ENCODE data around the gene PRKAA1. TPM values are rescaled to one million over a fixed set of nuclear protein-coding genes. Genes with fewer than 3 reads are reported as not detected.
"Not testable (repeated sequence)": the region's sequence is repeated elsewhere in the genome, so short reads cannot be mapped to it uniquely, and the experiment has no call there.

Gene PRKAA1
- total and polyA plus RNA-seq, 2 donors (not counting 1 experiment from before 2014, with no cell fraction given) = 39.9 to 107 TPM

- H3K4me3 ChIP-seq (ENCODE audit: control extremely low read depth in 1 of 5, extremely low read depth in 1 of 5, insufficient read depth in 1 of 5, low read depth in 2 of 5, low read length in 4 of 5); CTCF ChIA-PET; H3K9ac ChIP-seq (ENCODE audit: low read length); intact Hi-C loops (cut with micrococcal nuclease); H3K9me3 Mint-ChIP-seq (ENCODE audit: insufficient read depth); H2AFZ ChIP-seq (ENCODE audit: insufficient read depth, low read depth, low read length, poor library complexity, severe bottlenecking); H3K27ac Mint-ChIP-seq; H3K27ac ChIP-seq (ENCODE audit: low read length in 2 of 2); H3K27me3 Mint-ChIP-seq; POLR2A ChIA-PET; DNase-seq; H3K36me3 ChIP-seq (replicated peaks in 1 of 2; ENCODE audit: control extremely low read depth in 1 of 2, control insufficient read depth in 1 of 2, extremely low read depth in 1 of 2, insufficient read depth in 2 of 2, low read length in 1 of 2); ATAC-seq (ENCODE audit: low read depth); H3K4me3 Mint-ChIP-seq; H3K9me3 ChIP-seq (ENCODE audit: control extremely low read depth in 1 of 3, control insufficient read depth in 2 of 3, insufficient read depth in 1 of 3, low read length in 2 of 3); H3K27me3 ChIP-seq (replicated peaks in 1 of 4; ENCODE audit: control extremely low read depth in 1 of 4, control insufficient read depth in 3 of 4, insufficient read depth in 4 of 4, low read length in 3 of 4); H3K4me2 ChIP-seq (replicated peaks; ENCODE audit: low read depth, low read length, poor library complexity, severe bottlenecking): not testable (repeated sequence)
- peaks cover 62% of the 10 kb centered on the region for H3K4me1 Mint-ChIP-seq
- Histone ChIP-seq H4K20me1 (ENCODE audit: control insufficient read depth, insufficient read depth, low read length, poor library complexity, severe bottlenecking) (peaks cover 54% of the 10 kb centered on the region), H3K79me2 (ENCODE audit: control insufficient read depth, insufficient read depth, low read length) (peaks cover 83% of the 10 kb centered on the region), H3K4me1 (ENCODE audit: control insufficient read depth in 2 of 2, insufficient read depth in 2 of 2, low read length in 2 of 2) (peaks cover 15 to 22% of the 10 kb centered on the region in 2 donors)
Observed at GRCh38 chr5:40794340-40794739, 3.8 kb downstream of the PRKAA1 start.

GRCh38 chr5:40792691-40793090 lies 5.5 kb downstream of the PRKAA1 start:
- peaks cover 89% of the 10 kb centered on the region for H3K79me2 ChIP-seq (ENCODE audit: control insufficient read depth, insufficient read depth, low read length)
- H3K4me3 ChIP-seq (ENCODE audit: control extremely low read depth in 1 of 5, extremely low read depth in 1 of 5, insufficient read depth in 1 of 5, low read depth in 2 of 5, low read length in 4 of 5); DNase-seq; H3K27me3 ChIP-seq (replicated peaks in 1 of 4; ENCODE audit: control extremely low read depth in 1 of 4, control insufficient read depth in 3 of 4, insufficient read depth in 4 of 4, low read length in 3 of 4); H3K9me3 Mint-ChIP-seq (ENCODE audit: insufficient read depth); POLR2A ChIA-PET; H2AFZ ChIP-seq (ENCODE audit: insufficient read depth, low read depth, low read length, poor library complexity, severe bottlenecking); H3K27ac Mint-ChIP-seq; H3K9me3 ChIP-seq (ENCODE audit: control extremely low read depth in 1 of 3, control insufficient read depth in 2 of 3, insufficient read depth in 1 of 3, low read length in 2 of 3); H3K4me3 Mint-ChIP-seq; H3K9ac ChIP-seq (ENCODE audit: low read length); ATAC-seq (ENCODE audit: low read depth); H3K36me3 ChIP-seq (replicated peaks in 1 of 2; ENCODE audit: control extremely low read depth in 1 of 2, control insufficient read depth in 1 of 2, extremely low read depth in 1 of 2, insufficient read depth in 2 of 2, low read length in 1 of 2); intact Hi-C loops (cut with micrococcal nuclease); H3K27ac ChIP-seq (ENCODE audit: low read length in 2 of 2); CTCF ChIA-PET; H3K4me2 ChIP-seq (replicated peaks; ENCODE audit: low read depth, low read length, poor library complexity, severe bottlenecking); H3K27me3 Mint-ChIP-seq: not testable (repeated sequence)
- H4K20me1 ChIP-seq (ENCODE audit: control insufficient read depth, insufficient read depth, low read length, poor library complexity, severe bottlenecking) = peaks cover 67% of the 10 kb centered on the region
- peaks cover 63% of the 10 kb centered on the region for H3K4me1 Mint-ChIP-seq
- peaks cover 8 to 15% of the 10 kb centered on the region in 2 donors for H3K4me1 ChIP-seq (ENCODE audit: control insufficient read depth in 2 of 2, insufficient read depth in 2 of 2, low read length in 2 of 2)
- WGBS (ENCODE audit: insufficient coverage) = no CpG with 5 or more reads among the region's 10 CpGs
